OCI-LY3 (cell line): ENCODE data around the gene DLG4.

Source experiments
- H2AFZ ChIP-seq: fragments of 200-600, 300-600 bp; shearing (Covaris generic); 2 replicates; pipeline ENCODE4 v1.6.0; 2014; ENCODE audit warnings: antibody characterized with exemption, low read depth, low read length
- H3K27ac ChIP-seq: fragments of 200-600, 300-600 bp; sonication (generic); 2 replicates; pipeline ENCODE4 v1.5.1; 2014; ENCODE audit warnings: mild to moderate bottlenecking, low read length, moderate library complexity, mixed read lengths
- H3K27me3 ChIP-seq: fragments of 200-600, 300-600 bp; sonication (generic); 2 replicates; pipeline ENCODE4 v1.6.1; 2014; ENCODE audit warnings: low read depth, low read length, mixed read lengths
- H3K36me3 ChIP-seq: fragments of 200-600, 300-600 bp; sonication (generic); replicated peaks from 2 replicates; pipeline ENCODE3; 2014; ENCODE audit warnings: low read depth, low read length, mixed read lengths
- H3K4me1 ChIP-seq: fragments of 300-600, 200-600 bp; sonication (generic); 2 replicates; pipeline ENCODE4 v1.6.1; 2014; ENCODE audit warnings: low read length, mixed read lengths
- H3K4me2 ChIP-seq: fragments of 200-600, 300-600 bp; sonication (generic); 2 replicates; pipeline ENCODE4 v1.6.1; 2014; ENCODE audit warnings: low read length, mixed read lengths
- H3K4me3 ChIP-seq: fragments of 300-600, 200-600 bp; sonication (generic); 2 replicates; pipeline ENCODE4 v1.5.1; 2014; ENCODE audit warnings: antibody characterized with exemption, mild to moderate bottlenecking, low read length, moderate library complexity
- H3K79me2 ChIP-seq: fragments of 300-600, 200-600 bp; shearing (Covaris generic); 2 replicates; pipeline ENCODE4 v1.6.1; 2014; ENCODE audit warnings: mild to moderate bottlenecking, low read length, mixed read lengths
- H3K9ac ChIP-seq: fragments of 300-600, 200-600 bp; shearing (Covaris generic); 2 replicates; pipeline ENCODE4 v1.6.0; 2014; ENCODE audit warnings: mild to moderate bottlenecking, low read length, moderate library complexity
- H3K9me3 ChIP-seq: fragments of 200-600, 300-600 bp; shearing (Covaris generic); 2 replicates; pipeline ENCODE4 v1.6.1; 2014; ENCODE audit warnings: low read length, mixed read lengths; ENCODE audit not compliant: insufficient read depth
- H4K20me1 ChIP-seq: fragments of 200-600, 300-600 bp; sonication (generic); 2 replicates; pipeline ENCODE4 v1.6.1; 2016; ENCODE audit warnings: low read length, mixed read lengths; ENCODE audit not compliant: insufficient read depth
- CTCF ChIP-seq: fragments of 200-600, 300-600 bp; sonication (generic); IDR thresholded peaks from 2 replicates; pipeline ENCODE4 v1.5.1; 2014; ENCODE audit warnings: antibody characterized with exemption, low read length, low read depth
- EZH2phosphoT487 ChIP-seq: fragments of 200-600 bp; shearing (Covaris generic); IDR thresholded peaks from 2 replicates; pipeline ENCODE4 v1.6.1; 2018; ENCODE audit warnings: antibody characterized with exemption, mixed run types, low read depth

DLG4 gene

GRCh38 chr17:7221278-7222092 lies 1.8 kb upstream of the DLG4 start:
- Histone ChIP-seq H3K9ac (no peak overlapping the region), H3K79me2 (0 out of 2 replicates have a peak, but pooled peaks cover 4% of the 10 kb centered on the region), H3K4me2 (no peak overlapping the region), H3K36me3 (peaks cover 7% of the 10 kb centered on the region), H3K4me1 (peaks cover 27% of the 10 kb centered on the region), H4K20me1 (no peaks in the 10 kb centered on the region), H3K4me3 (no peak overlapping the region), H3K27ac (no peak overlapping the region), H3K9me3 (no peaks in the 10 kb centered on the region), H3K27me3 (no peaks in the 10 kb centered on the region), H2AFZ (no peak overlapping the region)
- TF ChIP-seq EZH2phosphoT487 (no peak), CTCF (no peak)

GRCh38 chr17:7220593-7221277 lies 1.1 kb upstream of the DLG4 start:
- peak overlapping the region; percentile 98 for H3K4me2 ChIP-seq
- H3K79me2 ChIP-seq, result 0 out of 2 replicates have a peak, but pooled peaks cover 4% of the 10 kb centered on the region
- peaks cover 34% of the 10 kb centered on the region for H3K4me1 ChIP-seq
- H3K9me3 ChIP-seq, result no peaks in the 10 kb centered on the region
- no peaks in the 10 kb centered on the region for H3K27me3 ChIP-seq
- no peaks in the 10 kb centered on the region for H4K20me1 ChIP-seq
- peaks cover 7% of the 10 kb centered on the region for H3K36me3 ChIP-seq
- peak overlapping the region; percentile 91 for H3K9ac ChIP-seq
- peak overlapping the region; percentile 97 for H3K4me3 ChIP-seq
- H3K27ac ChIP-seq, result peak overlapping the region; percentile 56
- TF ChIP-seq EZH2phosphoT487 (no peak), CTCF (peak; percentile 54)
- H2AFZ ChIP-seq, result no peak overlapping the region

GRCh38 chr17:7219229-7219811 lies 316 bp downstream of the DLG4 start:
- 0 out of 2 replicates have a peak, but pooled peaks cover 4% of the 10 kb centered on the region for H3K79me2 ChIP-seq
- peak overlapping the region; percentile 91 for H3K9ac ChIP-seq
- TF ChIP-seq CTCF (no peak), EZH2phosphoT487 (no peak)
- no peaks in the 10 kb centered on the region for H3K9me3 ChIP-seq
- H4K20me1 ChIP-seq, result no peaks in the 10 kb centered on the region
- peak overlapping the region; percentile 98 for H3K4me2 ChIP-seq
- no peaks in the 10 kb centered on the region for H3K27me3 ChIP-seq
- H3K4me3 ChIP-seq, result peak overlapping the region; percentile 97
- H3K36me3 ChIP-seq, result peaks cover 7% of the 10 kb centered on the region
- H3K27ac ChIP-seq, result no peak overlapping the region
- peaks cover 38% of the 10 kb centered on the region for H3K4me1 ChIP-seq
- H2AFZ ChIP-seq, result peak overlapping the region; percentile 71; the same call in 1 of the 2 replicates

GRCh38 chr17:7218758-7219157 lies 878 bp downstream of the DLG4 start:
- peaks cover 4% of the 10 kb centered on the region for H3K36me3 ChIP-seq
- no peak overlapping the region for H3K27ac ChIP-seq
- H2AFZ ChIP-seq, result no peak overlapping the region; the same call in 1 of the 2 replicates
- H3K27me3 ChIP-seq, result no peaks in the 10 kb centered on the region
- TF ChIP-seq CTCF (no peak), EZH2phosphoT487 (no peak)
- no peak overlapping the region for H3K9ac ChIP-seq
- H3K4me3 ChIP-seq, result no peak overlapping the region
- H3K9me3 ChIP-seq, result no peaks in the 10 kb centered on the region
- peaks cover 41% of the 10 kb centered on the region for H3K4me1 ChIP-seq
- 0 out of 2 replicates have a peak, but pooled peaks cover 4% of the 10 kb centered on the region for H3K79me2 ChIP-seq
- peak overlapping the region; percentile 98; the same call in 1 of the 2 replicates for H3K4me2 ChIP-seq
- H4K20me1 ChIP-seq, result no peaks in the 10 kb centered on the region
